HG03521 (cell line): ENCODE data around the gene CTIF.

Source experiments
- ATAC-seq: cut with Tn5 transposase; IDR thresholded peaks from one replicate; pipeline ENCODE4 v1.9.1; 2021; ENCODE audit warnings: mild to moderate bottlenecking, moderate library complexity; ENCODE audit not compliant: unreplicated experiment

CTIF gene

DNA sequence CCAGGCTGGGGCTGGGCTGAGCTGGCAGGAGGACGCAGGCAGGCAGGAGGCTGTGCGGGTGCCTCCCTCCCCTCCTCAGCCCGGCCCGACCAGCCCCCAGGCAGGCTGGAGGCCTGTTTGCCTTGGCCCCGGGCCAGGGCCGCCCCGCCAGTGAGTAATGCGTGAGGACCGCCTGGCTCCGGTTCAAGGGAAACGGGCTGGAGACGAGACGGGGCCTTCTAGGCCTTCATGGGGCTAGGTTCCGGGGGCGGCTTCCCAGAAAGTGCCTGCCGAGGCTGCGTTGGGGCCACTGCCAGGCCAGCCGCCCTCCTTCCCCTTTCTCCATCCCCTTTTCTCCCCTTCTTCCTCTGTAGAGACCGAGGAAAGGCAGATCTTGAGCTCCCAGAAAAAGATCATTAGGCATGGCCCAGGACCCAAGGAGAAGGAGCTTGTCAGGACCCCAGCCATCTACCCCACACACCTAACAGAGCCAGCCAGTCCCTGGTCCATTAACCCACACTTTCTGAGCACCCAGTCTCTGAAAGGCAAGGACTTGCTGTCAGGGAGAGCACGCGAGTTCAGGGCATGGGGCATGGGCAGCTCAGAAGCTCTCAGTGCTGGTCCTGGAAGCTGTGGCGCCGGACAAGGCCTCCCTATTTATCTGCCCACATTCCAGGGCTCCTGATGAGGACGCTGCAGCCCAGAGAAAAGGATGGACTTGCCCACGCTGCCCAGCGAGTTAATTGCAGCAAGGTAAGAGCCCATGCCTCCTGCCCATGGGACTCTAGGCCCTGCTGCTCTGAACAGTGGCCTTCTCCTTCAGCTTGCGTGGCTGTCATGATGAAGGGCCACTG, 363.4 kb downstream of the CTIF start:
- no peak for ATAC-seq

DNA sequence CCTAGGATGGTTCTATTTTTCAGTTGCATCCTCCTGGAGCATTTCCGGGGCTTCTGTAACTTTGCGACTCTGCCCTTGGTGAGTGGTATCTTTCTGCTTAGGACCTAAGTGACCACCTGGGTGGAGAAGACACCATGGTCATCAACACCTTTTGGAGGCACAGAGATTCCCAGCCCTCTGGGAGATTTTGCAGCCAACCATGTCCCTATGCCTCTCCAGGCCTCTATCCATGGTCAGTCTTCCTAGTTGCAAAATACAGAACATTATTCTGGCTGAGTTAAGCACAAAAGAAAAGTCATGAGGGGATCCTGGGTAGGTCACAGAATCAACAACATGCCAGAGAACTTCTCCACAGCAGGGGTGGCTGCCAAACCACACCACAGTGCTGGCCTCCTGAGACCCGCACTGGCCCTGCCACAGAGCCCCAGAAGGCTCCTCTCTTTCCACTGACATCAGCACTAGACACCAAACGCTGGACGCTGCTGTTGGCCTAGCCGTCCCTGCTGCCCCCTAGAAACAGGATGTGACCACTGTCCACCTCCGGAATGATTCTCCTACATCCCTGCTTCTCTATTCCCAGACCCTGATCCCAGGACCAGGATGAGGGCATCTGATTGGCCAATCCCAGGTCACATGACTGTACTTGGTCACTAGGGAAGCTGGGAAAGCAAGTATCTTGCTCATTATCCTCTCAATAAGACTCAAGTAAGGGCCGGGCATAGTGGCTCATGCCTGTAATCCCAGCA, 364.2 kb downstream of the CTIF start:
- ATAC-seq, result no peak

DNA sequence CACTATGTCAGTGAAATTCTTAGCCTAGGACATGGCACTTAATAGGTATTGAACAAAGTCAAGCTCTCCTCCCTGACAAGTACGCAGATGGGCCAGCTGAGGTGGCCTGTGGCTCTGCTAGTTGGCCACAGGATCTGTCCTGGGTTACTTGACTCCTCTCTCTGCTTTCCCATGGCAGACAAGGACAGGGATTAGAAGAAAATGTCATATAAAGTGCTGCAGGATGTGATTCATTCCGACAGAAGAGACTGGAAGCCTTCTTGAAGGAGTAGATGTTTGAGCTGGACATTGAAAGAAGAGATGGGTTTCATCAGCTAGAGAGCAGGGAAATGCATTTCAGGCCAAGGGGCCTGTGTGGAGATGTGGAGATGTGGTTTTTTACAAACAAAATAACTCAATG, 365.3 kb downstream of the CTIF start:
- no peak for ATAC-seq

GRCh38 chr18:48904847-48905394, 366.1 kb downstream of the CTIF start:
- no peak for ATAC-seq

DNA sequence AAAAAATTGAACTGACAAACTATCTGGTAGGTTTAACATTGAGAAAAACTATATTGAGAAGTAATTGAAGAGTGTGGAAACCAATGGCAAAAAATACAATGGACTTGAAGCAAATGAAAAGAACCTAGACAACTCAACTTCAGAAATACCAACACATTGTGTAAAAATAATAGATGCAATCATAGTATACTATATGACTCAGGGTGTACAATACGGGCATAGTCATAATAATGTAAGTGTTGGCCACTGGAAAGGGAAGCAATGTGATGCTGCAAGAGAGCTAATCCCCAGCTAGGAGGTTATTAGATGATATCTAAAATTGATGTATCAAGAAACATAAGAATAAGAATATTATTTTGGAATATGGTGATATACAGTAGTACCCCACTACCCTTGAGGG, 366.7 kb downstream of the CTIF start:
- no peak for ATAC-seq

DNA sequence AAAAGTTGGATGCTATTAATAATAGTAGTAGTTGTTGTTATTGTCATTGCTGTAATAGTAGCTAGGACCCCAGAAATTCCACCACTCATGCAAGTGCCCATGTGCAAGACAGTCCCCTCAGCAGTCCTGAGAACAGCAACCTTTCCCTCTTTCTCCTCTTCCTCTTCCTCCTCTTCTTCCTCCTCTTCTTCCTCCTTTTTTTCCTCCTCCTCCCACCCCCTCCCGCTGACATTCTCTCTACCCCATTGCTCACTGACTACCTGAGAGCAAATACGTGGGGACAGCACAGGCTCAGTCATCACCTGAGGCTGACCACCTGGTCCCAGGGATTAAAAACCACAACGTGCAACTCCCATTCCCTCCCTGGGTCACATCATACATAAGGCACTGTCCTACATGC, 370.1 kb downstream of the CTIF start:
- no peak for ATAC-seq

GRCh38 chr18:48909721-48910120, 370.9 kb downstream of the CTIF start:
- ATAC-seq, result no peak

DNA sequence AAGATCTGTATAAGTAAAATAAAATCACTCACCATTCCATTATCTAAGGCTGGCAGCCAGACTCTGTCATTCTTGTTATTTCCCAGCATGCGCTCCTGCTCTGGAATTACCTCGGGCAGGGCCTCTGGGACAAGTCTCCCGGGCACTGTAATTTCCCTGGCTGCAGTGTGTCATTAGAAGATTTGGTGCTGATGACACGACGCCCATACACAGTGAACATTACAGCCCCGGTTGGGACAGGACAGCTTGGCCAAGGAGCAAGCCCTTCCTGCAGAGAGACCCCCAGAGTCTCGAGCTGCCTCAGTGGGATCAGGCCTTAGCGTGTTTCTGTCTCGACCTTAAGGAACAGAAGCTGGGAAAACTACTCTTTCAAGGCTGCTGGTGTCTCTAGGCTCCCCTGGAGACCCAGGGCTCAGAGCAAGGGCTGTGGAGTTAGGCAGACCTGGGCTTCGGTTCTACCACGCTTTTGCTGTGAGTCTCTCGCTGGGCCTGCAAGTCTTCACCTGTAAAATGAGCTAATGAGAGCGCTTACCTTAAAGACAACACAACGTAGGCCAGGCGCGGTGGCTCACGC, 372.2 kb downstream of the CTIF start:
- ATAC-seq, result no peak
